Measurements from ENCODE around the gene ASS1.

Gene ASS1

GRCh38 chr9:130539420-130540223 lies 94.9 kb downstream of the ASS1 start:
- no peak for DNase-seq

DNA sequence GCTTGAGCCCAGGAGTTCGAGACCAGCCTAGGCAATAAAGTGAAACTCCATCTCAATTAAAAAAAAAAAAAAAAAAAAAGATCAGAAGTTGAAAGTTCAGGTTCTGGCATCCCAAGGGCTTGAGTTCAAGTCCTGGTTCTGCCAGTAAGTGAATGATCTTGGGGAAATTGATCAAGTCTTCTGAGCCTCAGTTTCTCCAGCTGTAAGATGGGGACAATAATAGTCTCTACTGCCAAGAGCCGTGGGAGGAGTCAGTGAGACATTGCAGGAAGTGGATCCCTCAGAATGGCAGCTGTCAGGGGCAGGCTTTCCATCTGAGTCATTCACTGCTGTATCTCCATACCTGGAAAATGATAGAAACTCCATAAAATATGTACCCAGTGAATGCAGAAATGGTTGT lies 96.8 kb downstream of the ASS1 start:
- no peak for DNase-seq

- no peak for DNase-seq
These were observed 97.3 kb downstream of the ASS1 start for GRCh38 chr9:130542038-130542437.

GRCh38 chr9:130542457-130543228 lies 97.9 kb downstream of the ASS1 start:
- no peak for DNase-seq

GRCh38 chr9:130543368-130543767 lies 98.6 kb downstream of the ASS1 start:
- no peak for DNase-seq

DNA sequence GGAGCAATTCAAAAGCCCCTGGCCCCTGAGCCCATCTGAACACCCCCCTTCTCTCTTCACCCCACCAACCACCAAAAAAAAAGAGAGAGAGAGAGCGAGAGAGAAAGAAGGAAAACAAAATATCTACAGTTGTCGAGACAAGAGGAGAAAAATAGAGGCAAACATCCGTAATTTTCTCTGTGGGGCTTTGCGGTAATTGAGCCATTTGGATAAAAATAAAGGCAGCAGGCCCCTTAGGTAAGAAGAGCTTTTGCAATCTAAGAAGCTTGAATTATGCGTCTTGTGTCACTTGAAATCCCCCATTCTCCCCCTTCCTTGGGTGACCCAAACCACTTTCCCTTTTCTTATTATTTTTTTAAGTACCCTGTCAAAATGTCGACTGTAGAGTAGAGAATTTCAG lies 99.1 kb downstream of the ASS1 start:
- DNase-seq = no peak

DNA sequence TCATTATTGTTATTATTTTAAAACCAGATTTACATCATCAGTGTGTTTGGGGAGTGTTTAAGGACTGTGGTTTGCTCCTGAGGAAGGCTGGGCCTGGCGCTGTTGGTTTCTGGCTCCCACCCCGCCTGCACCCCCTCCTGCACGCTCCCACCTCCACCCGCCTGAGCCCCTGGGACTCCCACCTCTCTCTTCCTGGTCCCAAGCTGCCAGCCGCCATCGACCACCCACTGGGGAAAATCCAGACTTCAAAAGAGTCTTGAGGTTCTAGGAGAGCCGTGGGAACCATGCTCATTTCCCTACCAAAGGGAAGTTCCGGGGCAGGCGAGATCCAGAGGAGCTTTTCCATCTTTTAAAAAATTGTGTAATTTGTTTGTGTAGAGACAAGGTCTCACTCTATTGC lies 99.6 kb downstream of the ASS1 start:
- DNase-seq = no peak

DNA sequence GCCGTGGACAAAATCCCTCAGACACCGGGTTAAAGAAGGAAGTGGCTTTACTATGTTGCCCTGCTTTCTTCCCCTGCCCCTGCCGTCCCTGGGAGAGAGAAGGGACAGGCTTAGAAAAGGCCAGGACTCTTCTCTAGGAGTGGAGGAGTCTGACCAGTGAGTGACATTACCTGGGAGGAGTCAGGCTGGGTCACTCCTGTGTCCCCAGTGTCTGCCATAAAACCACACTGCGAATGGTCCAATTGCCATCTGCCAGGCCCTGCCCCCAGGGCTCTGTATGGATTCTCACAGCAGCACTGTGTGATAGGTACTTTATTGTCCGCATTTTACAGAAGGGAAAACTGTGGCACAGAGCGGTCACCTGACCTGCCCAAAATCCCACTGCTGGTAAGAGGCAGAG lies 103.3 kb downstream of the ASS1 start:
- no peak for DNase-seq

GRCh38 chr9:130549093-130549735 lies 104.5 kb downstream of the ASS1 start:
- no peak for DNase-seq
